ENCODE results near the gene UBL4B. TPM values are rescaled to one million over a fixed set of nuclear protein-coding genes. Genes with fewer than 3 reads are reported as not detected.

Gene UBL4B
- total and polyA plus RNA-seq, 9 donors = 0.31 TPM; not detected in 8

DNA sequence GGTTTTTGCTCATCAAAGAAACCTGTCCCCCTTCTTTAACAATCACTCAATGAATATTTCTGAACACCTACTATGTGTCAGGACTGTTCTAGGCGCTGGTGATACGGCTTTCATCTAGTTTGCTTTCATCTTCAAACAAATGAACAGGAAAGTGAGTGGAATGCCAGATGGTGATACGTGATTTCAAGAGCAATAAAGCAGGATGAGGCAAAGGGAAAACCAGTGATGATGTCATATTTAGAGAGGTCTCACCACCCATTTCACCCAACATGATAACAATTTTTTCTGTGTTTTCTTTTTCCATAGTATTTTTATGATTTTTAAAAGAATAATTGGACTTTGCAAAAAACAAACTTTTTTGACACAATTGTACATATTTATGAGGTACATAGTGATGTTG, 26.7 kb downstream of the UBL4B start:
- intact Hi-C loops (cut with DNase I) = no loop called here
- no peak for DNase-seq

DNA sequence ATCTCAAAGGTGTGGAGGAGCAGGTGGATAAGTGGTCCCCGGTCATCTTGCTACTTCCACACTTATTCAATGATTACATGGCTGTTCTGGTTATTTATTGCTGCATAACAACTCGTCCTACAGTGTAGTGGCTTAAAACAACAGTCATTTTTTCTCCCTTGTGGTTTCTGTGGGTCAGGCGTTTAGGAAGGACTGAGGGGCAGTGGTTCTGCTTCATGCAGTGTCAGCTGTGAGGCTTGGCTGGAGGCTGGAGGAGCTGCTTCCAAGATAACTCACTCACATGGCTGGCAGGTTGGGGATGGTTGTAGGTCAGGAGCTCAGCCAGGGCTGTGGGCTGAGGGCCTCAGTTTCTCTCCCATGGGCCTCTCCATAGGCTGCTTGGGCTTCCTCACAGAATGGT, 32.1 kb downstream of the UBL4B start:
- intact Hi-C loops (cut with DNase I) = no loop called here
- Histone ChIP-seq H3K4me1 (ENCODE audit: insufficient read depth) (no peaks in the 10 kb centered on the region), H3K27ac (no peak overlapping the region), H3K27me3 (no peaks in the 10 kb centered on the region), H3K4me3 (no peak overlapping the region), H3K36me3 (no peaks in the 10 kb centered on the region), H3K9me3 (peaks cover 0 to 3% of the 10 kb centered on the region in 2 donors)
- 41 to 48% (median 43%) methylated on average over 3 of the region's 3 CpGs for WGBS, 3 donors
- DNase-seq = no peak
- TF ChIP-seq POLR2A (IDR thresholded peaks at IDR 0.05) (no peak), EP300 (IDR thresholded peaks at IDR 0.05) (no peak)
- TF ChIP-seq, protein P1, sequence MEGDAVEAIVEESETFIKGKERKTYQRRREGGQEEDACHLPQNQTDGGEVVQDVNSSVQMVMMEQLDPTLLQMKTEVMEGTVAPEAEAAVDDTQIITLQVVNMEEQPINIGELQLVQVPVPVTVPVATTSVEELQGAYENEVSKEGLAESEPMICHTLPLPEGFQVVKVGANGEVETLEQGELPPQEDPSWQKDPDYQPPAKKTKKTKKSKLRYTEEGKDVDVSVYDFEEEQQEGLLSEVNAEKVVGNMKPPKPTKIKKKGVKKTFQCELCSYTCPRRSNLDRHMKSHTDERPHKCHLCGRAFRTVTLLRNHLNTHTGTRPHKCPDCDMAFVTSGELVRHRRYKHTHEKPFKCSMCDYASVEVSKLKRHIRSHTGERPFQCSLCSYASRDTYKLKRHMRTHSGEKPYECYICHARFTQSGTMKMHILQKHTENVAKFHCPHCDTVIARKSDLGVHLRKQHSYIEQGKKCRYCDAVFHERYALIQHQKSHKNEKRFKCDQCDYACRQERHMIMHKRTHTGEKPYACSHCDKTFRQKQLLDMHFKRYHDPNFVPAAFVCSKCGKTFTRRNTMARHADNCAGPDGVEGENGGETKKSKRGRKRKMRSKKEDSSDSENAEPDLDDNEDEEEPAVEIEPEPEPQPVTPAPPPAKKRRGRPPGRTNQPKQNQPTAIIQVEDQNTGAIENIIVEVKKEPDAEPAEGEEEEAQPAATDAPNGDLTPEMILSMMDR (IDR thresholded peaks at IDR 0.05) = no peak

More for the DNA sequence above, 26.7 kb downstream of the UBL4B start:
- Histone ChIP-seq H3K27ac (no peak overlapping the region), H3K4me3 (no peak overlapping the region), H3K27me3 (no peaks in the 10 kb centered on the region), H3K4me1 (ENCODE audit: insufficient read depth) (no peaks in the 10 kb centered on the region), H3K36me3 (no peaks in the 10 kb centered on the region), H3K9me3 (no peaks in the 10 kb centered on the region)
- 58 to 67% (median 61%) methylated on average over 3 of the region's 3 CpGs for WGBS, 3 donors
- no peak for TF ChIP-seq EP300 (IDR thresholded peaks at IDR 0.05)
- TF ChIP-seq POLR2A (IDR thresholded peaks at IDR 0.05) = no peak
- TF ChIP-seq, protein P1 (IDR thresholded peaks at IDR 0.05) = no peak

DNA sequence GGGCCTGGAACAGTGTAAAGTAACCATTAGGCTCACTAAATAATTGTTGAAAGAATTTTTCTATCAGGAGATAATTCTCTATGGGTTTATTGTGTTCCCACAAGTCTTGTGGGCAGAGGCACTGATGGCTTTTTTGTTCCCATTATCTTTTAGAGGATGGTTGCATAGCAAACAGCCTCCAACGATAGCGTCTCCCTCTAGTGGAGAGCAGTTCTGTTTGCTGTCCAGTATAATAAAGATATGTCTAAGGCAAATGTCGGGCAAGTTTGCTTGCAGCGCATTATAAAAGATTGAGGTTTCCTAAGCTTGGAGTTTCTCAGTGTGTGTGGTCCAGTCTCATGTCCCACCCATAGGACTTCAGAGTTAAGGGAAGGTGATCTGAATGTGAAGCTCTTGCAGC, 36.7 kb downstream of the UBL4B start:
- no peak overlapping the region for H3K4me3 ChIP-seq
- no peak for DNase-seq
- TF ChIP-seq POLR2A (IDR thresholded peaks at IDR 0.05) = no peak
- no peak for TF ChIP-seq EP300 (IDR thresholded peaks at IDR 0.05)
- TF ChIP-seq, protein P1 (IDR thresholded peaks at IDR 0.05) = no peak
- H3K27ac ChIP-seq = no peak overlapping the region
- peaks cover 0 to 3% of the 10 kb centered on the region in 2 donors for H3K9me3 ChIP-seq
- no peaks in the 10 kb centered on the region for H3K4me1 ChIP-seq (ENCODE audit: insufficient read depth)
- WGBS, 3 donors = 48 to 54% (median 52%) methylated on average over 4 of the region's 4 CpGs
- H3K36me3 ChIP-seq = no peaks in the 10 kb centered on the region
- no peaks in the 10 kb centered on the region for H3K27me3 ChIP-seq
- intact Hi-C loops (cut with DNase I) = no loop called here

DNA sequence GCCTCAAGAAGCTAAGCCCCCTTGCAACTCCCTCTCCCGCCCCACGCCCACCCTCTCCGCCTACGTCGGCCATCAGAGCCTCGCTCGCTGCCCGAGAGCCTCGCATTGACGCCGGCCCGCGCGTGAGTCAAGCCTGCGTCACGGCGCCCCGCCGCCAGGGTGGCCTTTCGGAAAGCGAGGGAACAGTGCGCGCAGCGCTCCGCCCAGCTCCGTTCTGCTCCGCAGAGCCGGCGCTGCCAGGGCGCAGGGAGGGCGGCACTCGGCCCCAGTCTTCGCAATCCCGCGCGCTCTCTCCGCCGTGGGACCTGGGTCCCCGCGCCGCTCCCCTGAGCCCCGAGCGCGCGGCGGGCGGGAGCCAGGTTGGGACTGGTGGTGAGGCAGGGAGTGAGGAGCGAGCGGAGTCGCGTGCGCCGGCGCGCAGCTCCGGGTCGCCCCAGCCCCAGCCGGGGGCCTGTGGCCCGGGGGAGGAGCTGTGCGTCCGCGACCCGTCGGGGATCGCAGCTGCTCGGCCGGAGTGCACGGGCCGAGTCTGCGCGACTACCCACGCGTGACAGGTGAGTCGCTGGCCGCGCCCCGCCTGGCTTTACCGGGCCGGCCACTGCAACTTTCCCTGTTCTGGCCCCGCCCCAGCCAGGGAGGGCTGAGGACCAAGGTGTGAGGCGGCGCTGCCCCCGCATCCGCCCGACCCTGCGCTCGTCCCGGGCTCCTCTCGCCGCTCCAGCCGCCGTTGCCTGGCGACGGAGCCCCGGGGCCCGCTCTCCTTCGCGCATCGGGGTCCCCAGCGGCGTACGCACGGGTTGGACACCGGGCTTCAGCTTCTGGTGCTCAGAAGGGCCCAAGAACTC, 38.3 kb downstream of the UBL4B start, which contains the start of gene SLC6A17:
TSS of gene SLC6A17 (plus strand) at position 165 of the 845 bp plus-strand sequence. CDS start 16,436 bp downstream, outside the sequence.
- 0 to 1% (median 1%) methylated on average over 57 to 104 of the region's 104 CpGs for WGBS, 3 donors
- Histone ChIP-seq H3K4me3 (no peak within 1 kb of the TSS), H3K27ac (no peak within 1 kb of the TSS), H3K36me3 (no peaks in the 10 kb centered on the region), H3K4me1 (ENCODE audit: insufficient read depth) (no peaks in the 10 kb centered on the region), H3K9me3 (no peaks in the 10 kb centered on the region), H3K27me3 (no peaks in the 10 kb centered on the region)
- TF ChIP-seq, protein P1 (IDR thresholded peaks at IDR 0.05) = no peak
- no peak for TF ChIP-seq POLR2A (IDR thresholded peaks at IDR 0.05)
- TF ChIP-seq EP300 (IDR thresholded peaks at IDR 0.05) = no peak
- intact Hi-C loops (cut with DNase I) = no loop called here
- DNase-seq = no peak

All from ovary (tissue), 9 donors.